H9 (cell line): Measurements from ENCODE around the gene HEXD. TPM values are rescaled to one million over a fixed set of nuclear protein-coding genes. Genes with fewer than 3 reads are reported as not detected.

Source experiments
- DNase-seq: peaks from one replicate; pipeline ENCODE4 v3.0.0-alpha.2; 2017
- H2AFZ ChIP-seq: one replicate; pipeline ENCODE4 v1.6.1; 2013; ENCODE audit warnings: mild to moderate bottlenecking, low read length, control low read depth, moderate library complexity
- H2AK5ac ChIP-seq: 2 replicates; pipeline ENCODE4 v1.6.1; 2013; ENCODE audit warnings: low read length, control low read depth, mixed read lengths; ENCODE audit not compliant: insufficient read length
- H2BK120ac ChIP-seq: one replicate; pipeline ENCODE4 v1.6.1; 2013; ENCODE audit warnings: low read depth, mild to moderate bottlenecking, low read length, control low read depth, inconsistent platforms; ENCODE audit not compliant: poor library complexity, severe bottlenecking
- H2BK12ac ChIP-seq: 2 replicates; pipeline ENCODE4 v1.6.1; 2013; ENCODE audit warnings: low read length, control low read depth, mixed read lengths, low read depth; ENCODE audit not compliant: insufficient read length
- H2BK15ac ChIP-seq: 2 replicates; pipeline ENCODE4 v1.6.1; 2013; ENCODE audit warnings: low read depth, low read length, control low read depth
- H2BK20ac ChIP-seq: one replicate; pipeline ENCODE4 v1.6.1; 2013; ENCODE audit warnings: low read depth, mild to moderate bottlenecking, low read length, control low read depth, inconsistent platforms; ENCODE audit not compliant: poor library complexity, severe bottlenecking
- H2BK5ac ChIP-seq: 2 replicates; pipeline ENCODE4 v1.6.1; 2013; ENCODE audit warnings: low read length, control low read depth, mixed read lengths; ENCODE audit not compliant: insufficient read length
- H3K14ac ChIP-seq: 2 replicates; pipeline ENCODE4 v1.6.1; 2013; ENCODE audit warnings: low read length, control low read depth; ENCODE audit not compliant: insufficient read depth
- H3K18ac ChIP-seq: 2 replicates; pipeline ENCODE4 v1.6.1; 2013; ENCODE audit warnings: low read depth, mild to moderate bottlenecking, mixed read lengths, low read length, control low read depth; ENCODE audit not compliant: insufficient read length
- H3K23ac ChIP-seq: 2 replicates; pipeline ENCODE4 v1.6.1; 2013; ENCODE audit warnings: low read length, control low read depth, mixed read lengths, low read depth; ENCODE audit not compliant: insufficient read length
- H3K23me2 ChIP-seq: 2 replicates; pipeline ENCODE4 v1.6.1; 2013; ENCODE audit warnings: low read depth, mild to moderate bottlenecking, mixed read lengths, low read length, control low read depth; ENCODE audit not compliant: insufficient read length, poor library complexity, severe bottlenecking
- H3K27ac ChIP-seq: 2 replicates; pipeline ENCODE4 v1.5.1; 2013; ENCODE audit warnings: low read length, control low read depth, mixed read lengths, low read depth; ENCODE audit not compliant: insufficient read length
- H3K27me3 ChIP-seq: 2 replicates; pipeline ENCODE4 v1.6.1; 2013; ENCODE audit warnings: low read length, control low read depth, inconsistent platforms; ENCODE audit not compliant: insufficient read depth
- H3K4ac ChIP-seq: 2 replicates; pipeline ENCODE4 v1.6.1; 2013; ENCODE audit warnings: low read depth, mild to moderate bottlenecking, control low read depth, inconsistent platforms, low read length, moderate library complexity
- H3K4me1 ChIP-seq: 2 replicates; pipeline ENCODE4 v1.6.1; 2013; ENCODE audit warnings: low read length, control low read depth, inconsistent platforms; ENCODE audit not compliant: insufficient read depth
- H3K4me2 ChIP-seq: 2 replicates; pipeline ENCODE4 v1.6.1; 2013; ENCODE audit warnings: low read length, control low read depth, mixed read lengths; ENCODE audit not compliant: insufficient read length, insufficient read depth
- H3K56ac ChIP-seq: 2 replicates; pipeline ENCODE4 v1.6.1; 2013; ENCODE audit warnings: low read depth, mild to moderate bottlenecking, mixed read lengths, low read length, control low read depth; ENCODE audit not compliant: insufficient read length
- H3K79me1 ChIP-seq: 2 replicates; pipeline ENCODE4 v1.6.1; 2013; ENCODE audit warnings: low read depth, mild to moderate bottlenecking, moderate library complexity, low read length, control low read depth, inconsistent platforms; ENCODE audit not compliant: insufficient read depth, poor library complexity, severe bottlenecking
- H3K79me2 ChIP-seq: 2 replicates; pipeline ENCODE4 v1.6.1; 2013; ENCODE audit warnings: low read length, control low read depth, inconsistent platforms; ENCODE audit not compliant: insufficient read depth
- H3K9ac ChIP-seq: 2 replicates; pipeline ENCODE4 v1.6.1; 2013; ENCODE audit warnings: low read length, control low read depth, mixed read lengths; ENCODE audit not compliant: insufficient read length; ENCODE audit errors: extremely low read depth
- H3K9me3 ChIP-seq: one replicate; pipeline ENCODE4 v1.6.1; 2013; ENCODE audit warnings: low read depth, low read length, inconsistent platforms; ENCODE audit not compliant: control insufficient read depth
- H3T11ph ChIP-seq: one replicate; pipeline ENCODE4 v1.6.1; 2013; ENCODE audit warnings: mild to moderate bottlenecking, low read length, control low read depth, inconsistent platforms
- H4K20me1 ChIP-seq: one replicate; pipeline ENCODE4 v1.6.1; 2013; ENCODE audit not compliant: control insufficient read depth, insufficient read length, insufficient read depth
- H4K5ac ChIP-seq: 2 replicates; pipeline ENCODE4 v1.6.1; 2013; ENCODE audit warnings: low read depth, mild to moderate bottlenecking, mixed read lengths, low read length, control low read depth; ENCODE audit not compliant: insufficient read length
- H4K8ac ChIP-seq: replicated peaks from 2 replicates; pipeline ENCODE4 v1.6.1; 2013; ENCODE audit warnings: low read length, control low read depth, mixed read lengths, low read depth; ENCODE audit not compliant: insufficient read length
- H4K91ac ChIP-seq: 2 replicates; pipeline ENCODE4 v1.6.1; 2013; ENCODE audit warnings: low read depth, mild to moderate bottlenecking, moderate library complexity, mixed read lengths, low read length, control low read depth; ENCODE audit not compliant: insufficient read length
- H3K27ac Mint-ChIP-seq, 3 experiments: 2 replicates in 2 of 3; 3 replicates in 1 of 3; pipeline ENCODE4 v1.8.0; 2020 to 2021; ENCODE audit warnings: mixed read lengths in 3 of 3, mild to moderate bottlenecking in 1 of 3, moderate library complexity in 1 of 3
- H3K27me3 Mint-ChIP-seq: 2 replicates; pipeline ENCODE4 v1.8.0; 2021; ENCODE audit warnings: low read depth, mild to moderate bottlenecking, moderate library complexity, mixed read lengths
- H3K36me3 Mint-ChIP-seq, 3 experiments: 2 replicates in 2 of 3; 3 replicates in 1 of 3; pipeline ENCODE4 v1.8.0; 2020 to 2021; ENCODE audit warnings: low read depth in 3 of 3, mixed read lengths in 3 of 3; ENCODE audit not compliant: insufficient read depth in 1 of 3
- H3K4me1 Mint-ChIP-seq, 2 experiments: 2 replicates each; pipeline ENCODE4 v1.8.0; 2020; ENCODE audit warnings: mixed read lengths in 2 of 2
- H3K4me3 Mint-ChIP-seq, 2 experiments: 2 replicates in 1 of 2; 3 replicates in 1 of 2; pipeline ENCODE4 v1.8.0; 2020 to 2021; ENCODE audit warnings: mild to moderate bottlenecking in 2 of 2, mixed read lengths in 2 of 2, moderate library complexity in 1 of 2
- H3K9me3 Mint-ChIP-seq, 2 experiments: 2 replicates in 1 of 2; 3 replicates in 1 of 2; pipeline ENCODE4 v1.8.0; 2020; ENCODE audit warnings: mild to moderate bottlenecking in 2 of 2, mixed read lengths in 2 of 2, moderate library complexity in 1 of 2
- CTCF ChIP-seq: fragments of 200-600 bp; sonication (generic); conservative IDR thresholded peaks from 3 replicates; pipeline ENCODE4 v1.8.0; 2021; ENCODE audit warnings: antibody characterized with exemption, mild to moderate bottlenecking
- WGBS: extraction: QIAGEN DNeasy Blood & Tissue Kit; methylation state at CpG from one replicate; pipeline ENCODE4 v1.1.7; 2013; ENCODE audit warnings: missing lambda C conversion rate, low lambda C conversion rate, mixed read lengths; ENCODE audit not compliant: insufficient read length; ENCODE audit errors: extremely low coverage; 5-methylcytosine and 5-hydroxymethylcytosine counted together
- total RNA-seq: library from RNA; stranded (reverse); gene quantifications from 2 replicates; pipeline ENCODE4 v1.2.1, GENCODE V29; 2021

HEXD gene
- total RNA-seq, 1 experiment from 2014 or later = 23.2 TPM

- no peak overlapping the region for H2AFZ ChIP-seq
- no peak overlapping the region for H4K5ac ChIP-seq
- H3K4me2 ChIP-seq = no peak overlapping the region
- no peak overlapping the region for H3K27ac Mint-ChIP-seq
- no peak overlapping the region for H3K56ac ChIP-seq
- no peak for TF ChIP-seq CTCF
- no peak overlapping the region for H3K27ac ChIP-seq
- no peak for DNase-seq
- peaks cover 3 to 22% (median 19%) of the 10 kb centered on the region in 3 experiments for H3K36me3 Mint-ChIP-seq
- no peaks in the 10 kb centered on the region for H3K79me2 ChIP-seq
- no peak overlapping the region for H3K4me3 Mint-ChIP-seq
- H3K18ac ChIP-seq = no peak overlapping the region
- H2BK20ac ChIP-seq = no peak overlapping the region
- no peaks in the 10 kb centered on the region for H3K79me1 ChIP-seq
- H4K20me1 ChIP-seq = no peaks in the 10 kb centered on the region
- no peaks in the 10 kb centered on the region; the same call in 1 of the 2 replicates for H3K27me3 Mint-ChIP-seq
- H2BK5ac ChIP-seq = no peak overlapping the region
- no peak overlapping the region for H3K4ac ChIP-seq
- H3K9ac ChIP-seq = no peak overlapping the region
- no peak overlapping the region for H3K14ac ChIP-seq
- H3K23me2 ChIP-seq = no peaks in the 10 kb centered on the region
- H3K4me1 Mint-ChIP-seq = peaks cover 2 to 3% of the 10 kb centered on the region in 2 experiments; a peak in 1 of 4 replicates
- no peak overlapping the region for H2BK120ac ChIP-seq
- no peak overlapping the region for H3K23ac ChIP-seq
- H3K4me1 ChIP-seq = no peaks in the 10 kb centered on the region
- no peaks in the 10 kb centered on the region for H3K27me3 ChIP-seq
- no peak overlapping the region for H4K8ac ChIP-seq
- no peak overlapping the region for H2BK15ac ChIP-seq
- H3K9me3 Mint-ChIP-seq = no peaks in the 10 kb centered on the region
- H3T11ph ChIP-seq = no peak overlapping the region
- H4K91ac ChIP-seq = no peak overlapping the region
- H2AK5ac ChIP-seq = no peak overlapping the region
- no CpG with 5 or more reads among the region's 32 CpGs for WGBS
- H2BK12ac ChIP-seq = no peak overlapping the region
- H3K9me3 ChIP-seq = no peaks in the 10 kb centered on the region
Observed at GRCh38 chr17:82433560-82434215, 15.5 kb downstream of the HEXD start.
